HUES6 (cell line): ENCODE data around the gene TH.
"Not testable (repeated sequence)": the region's sequence is repeated elsewhere in the genome, so short reads cannot be mapped to it uniquely, and the experiment has no call there.

Experiments used
- H3K27ac ChIP-seq: 2 replicates; pipeline ENCODE4 v1.7.0; 2013; ENCODE audit warnings: low read depth, mild to moderate bottlenecking, low read length, inconsistent platforms
- H3K27me3 ChIP-seq: 2 replicates; pipeline ENCODE4 v1.6.1; 2013; ENCODE audit warnings: low read length; ENCODE audit not compliant: control insufficient read depth, insufficient read depth
- H3K36me3 ChIP-seq: 2 replicates; pipeline ENCODE4 v1.6.1; 2013; ENCODE audit warnings: low read length; ENCODE audit not compliant: control insufficient read depth, insufficient read depth
- H3K4me1 ChIP-seq: 2 replicates; pipeline ENCODE4 v1.6.1; 2013; ENCODE audit warnings: low read length; ENCODE audit not compliant: control insufficient read depth, insufficient read depth
- H3K4me3 ChIP-seq: 2 replicates; pipeline ENCODE4 v1.5.1; 2013; ENCODE audit warnings: low read depth, low read length
- H3K9ac ChIP-seq: one replicate; pipeline ENCODE4 v1.6.1; 2013; ENCODE audit warnings: mild to moderate bottlenecking, low read length
- H3K9me3 ChIP-seq: 2 replicates; pipeline ENCODE4 v1.6.1; 2013; ENCODE audit warnings: low read depth, low read length; ENCODE audit not compliant: control insufficient read depth, insufficient read depth

Gene TH

GRCh38 chr11:2131371-2132236 is 40.0 kb downstream of the TH start:
- H3K4me1 ChIP-seq = peaks cover 10% of the 10 kb centered on the region; the same call in 1 of the 2 replicates
- no peaks in the 10 kb centered on the region for H3K9me3 ChIP-seq
- H3K9ac ChIP-seq = no peak overlapping the region
- peaks cover 47% of the 10 kb centered on the region for H3K27me3 ChIP-seq
- H3K27ac ChIP-seq = no peak overlapping the region
- H3K36me3 ChIP-seq = no peaks in the 10 kb centered on the region
- H3K4me3 ChIP-seq = no peak overlapping the region

GRCh38 chr11:2130881-2131352 is 40.7 kb downstream of the TH start:
- Histone ChIP-seq H3K36me3 (no peaks in the 10 kb centered on the region), H3K27me3 (peaks cover 40% of the 10 kb centered on the region), H3K9me3 (no peaks in the 10 kb centered on the region), H3K9ac (no peak overlapping the region), H3K27ac (no peak overlapping the region), H3K4me3 (no peak overlapping the region), H3K4me1 (peaks cover 7% of the 10 kb centered on the region; the same call in 1 of the 2 replicates)

DNA sequence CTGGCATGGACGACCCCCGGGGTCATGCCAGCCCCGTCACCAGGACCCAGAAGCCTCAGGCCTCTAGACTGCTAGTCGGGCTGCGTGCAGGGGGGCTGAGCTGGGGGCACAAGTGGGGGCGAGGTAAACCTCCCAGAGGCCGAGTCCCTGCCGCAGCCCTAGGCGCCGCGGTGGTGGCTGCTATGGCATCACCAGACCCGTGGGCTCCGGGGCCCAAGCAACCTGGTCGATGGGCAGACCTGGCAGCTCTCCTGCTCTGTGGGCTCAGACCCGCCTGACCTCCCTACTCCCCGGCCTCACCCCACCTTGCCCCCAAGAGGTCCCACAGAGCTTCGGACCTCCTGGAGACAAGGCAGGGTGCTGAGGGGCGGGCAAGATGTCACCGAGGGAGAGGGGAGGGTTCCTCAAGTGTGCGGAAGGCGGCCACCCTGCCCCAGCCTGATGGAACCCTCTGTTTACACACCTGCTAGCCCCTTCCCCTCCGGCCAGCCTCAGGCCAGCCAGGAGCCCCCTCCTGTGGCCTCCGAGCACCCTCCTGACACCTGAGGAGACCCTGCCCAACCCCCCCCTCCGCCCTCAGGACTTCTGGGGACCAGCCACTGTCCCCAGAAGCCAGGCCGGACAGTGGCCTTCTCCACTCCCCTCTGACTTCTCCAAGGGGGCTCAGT is 41.8 kb downstream of the TH start:
- peaks cover 7% of the 10 kb centered on the region; the same call in 1 of the 2 replicates for H3K4me1 ChIP-seq
- no peak overlapping the region for H3K27ac ChIP-seq
- no peak overlapping the region for H3K9ac ChIP-seq
- H3K36me3 ChIP-seq = no peaks in the 10 kb centered on the region
- H3K27me3 ChIP-seq = peaks cover 29% of the 10 kb centered on the region
- H3K9me3 ChIP-seq = no peaks in the 10 kb centered on the region
- no peak overlapping the region for H3K4me3 ChIP-seq

DNA sequence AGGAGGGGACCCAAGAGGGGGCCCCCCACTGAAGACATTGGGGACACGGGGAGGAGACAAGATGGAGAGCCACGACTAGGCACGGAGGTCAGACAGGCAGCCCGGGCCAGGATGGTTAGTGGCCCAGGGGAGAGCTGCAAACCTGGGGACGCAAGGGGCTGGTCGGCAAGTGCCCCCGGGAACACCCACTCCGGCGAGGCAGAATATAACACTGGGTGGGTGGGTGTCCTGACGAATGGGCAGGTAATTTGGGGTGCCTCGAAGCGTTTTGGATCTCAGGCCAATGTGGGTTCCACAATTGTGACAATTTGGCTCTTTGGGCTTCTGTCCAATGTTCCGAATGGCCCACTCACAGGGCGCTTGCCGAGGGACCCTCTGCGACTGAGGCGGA is 42.3 kb downstream of the TH start:
- H3K9me3 ChIP-seq = no peaks in the 10 kb centered on the region
- H3K4me1 ChIP-seq = peaks cover 7% of the 10 kb centered on the region; the same call in 1 of the 2 replicates
- no peak overlapping the region for H3K4me3 ChIP-seq
- no peaks in the 10 kb centered on the region for H3K36me3 ChIP-seq
- H3K27ac ChIP-seq = no peak overlapping the region
- no peak overlapping the region for H3K9ac ChIP-seq
- H3K27me3 ChIP-seq = peaks cover 24% of the 10 kb centered on the region

DNA sequence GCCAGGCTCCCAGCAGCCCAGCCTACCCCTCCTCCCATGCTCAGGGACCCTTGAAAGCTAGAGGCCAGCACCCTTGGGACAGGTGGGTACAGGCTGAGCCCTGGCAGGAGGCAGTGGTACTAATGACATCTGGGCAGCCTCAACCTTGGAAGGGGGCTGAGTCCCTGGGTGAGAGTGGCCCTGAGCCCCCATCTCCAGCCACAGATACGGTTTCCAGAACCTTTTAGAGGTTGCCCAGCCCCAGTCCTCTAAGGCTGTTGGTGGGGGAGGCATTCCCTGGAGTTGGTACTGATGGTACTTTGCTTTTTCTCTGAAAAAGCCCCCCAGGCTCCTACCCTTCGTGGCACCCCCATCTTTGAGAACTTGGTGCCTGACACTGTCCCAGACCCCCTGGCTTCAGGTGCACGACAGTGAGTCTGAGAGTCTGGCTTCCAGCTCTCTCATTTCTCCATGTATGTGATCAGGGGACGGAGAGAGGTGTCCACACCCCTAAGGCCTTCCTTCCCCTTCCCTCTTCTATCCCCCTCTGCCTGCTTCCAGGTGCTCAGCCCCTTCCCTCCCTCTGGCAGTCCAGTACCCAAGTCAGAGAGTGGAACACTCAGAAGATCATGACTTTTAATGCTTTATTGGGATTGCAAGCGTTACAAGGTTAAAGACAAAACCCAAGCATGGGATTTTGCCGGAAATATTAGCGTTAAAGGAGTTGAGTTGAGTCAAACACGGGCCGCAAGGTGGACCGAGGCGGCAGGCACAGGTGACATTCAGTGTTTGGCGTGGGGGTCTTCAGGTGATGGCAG is 42.9 kb downstream of the TH start:
- H3K9ac ChIP-seq = no peak overlapping the region
- no peak overlapping the region for H3K4me3 ChIP-seq
- H3K27ac ChIP-seq = no peak overlapping the region
- no peaks in the 10 kb centered on the region for H3K36me3 ChIP-seq
- peaks cover 18% of the 10 kb centered on the region for H3K27me3 ChIP-seq
- peaks cover 7% of the 10 kb centered on the region; the same call in 1 of the 2 replicates for H3K4me1 ChIP-seq
- H3K9me3 ChIP-seq = no peaks in the 10 kb centered on the region

GRCh38 chr11:2128130-2128510 is 43.5 kb downstream of the TH start:
- Histone ChIP-seq H3K27ac (no peak overlapping the region), H3K36me3 (no peaks in the 10 kb centered on the region), H3K27me3 (peaks cover 12% of the 10 kb centered on the region), H3K4me1 (0 out of 2 replicates have a peak, but pooled peaks cover under 1% of the 10 kb centered on the region), H3K4me3 (no peak overlapping the region), H3K9ac (no peak overlapping the region), H3K9me3 (no peaks in the 10 kb centered on the region)

- Histone ChIP-seq H3K27ac (no peak overlapping the region), H3K9ac (no peak overlapping the region), H3K9me3 (no peaks in the 10 kb centered on the region), H3K4me3 (no peak overlapping the region), H3K27me3 (peaks cover 7% of the 10 kb centered on the region), H3K36me3 (no peaks in the 10 kb centered on the region), H3K4me1 (peaks cover 1% of the 10 kb centered on the region; the same call in 1 of the 2 replicates)
Observed at GRCh38 chr11:2127482-2128129, 44.0 kb downstream of the TH start.

- Histone ChIP-seq H3K4me3 (no peak overlapping the region), H3K27me3 (peaks cover 10% of the 10 kb centered on the region), H3K9ac (no peak overlapping the region), H3K9me3 (no peaks in the 10 kb centered on the region), H3K27ac (no peak overlapping the region), H3K36me3 (no peaks in the 10 kb centered on the region), H3K4me1 (peaks cover 9% of the 10 kb centered on the region; the same call in 1 of the 2 replicates)
Observed at GRCh38 chr11:2126520-2127085, 45.0 kb downstream of the TH start.

GRCh38 chr11:2124736-2125484 is 46.7 kb downstream of the TH start:
- not testable (repeated sequence) for H3K36me3 ChIP-seq, H3K9me3 ChIP-seq, H3K9ac ChIP-seq, H3K4me3 ChIP-seq, H3K27ac ChIP-seq
- Histone ChIP-seq H3K27me3 (peaks cover 14% of the 10 kb centered on the region), H3K4me1 (peaks cover 14% of the 10 kb centered on the region; the same call in 1 of the 2 replicates)

DNA sequence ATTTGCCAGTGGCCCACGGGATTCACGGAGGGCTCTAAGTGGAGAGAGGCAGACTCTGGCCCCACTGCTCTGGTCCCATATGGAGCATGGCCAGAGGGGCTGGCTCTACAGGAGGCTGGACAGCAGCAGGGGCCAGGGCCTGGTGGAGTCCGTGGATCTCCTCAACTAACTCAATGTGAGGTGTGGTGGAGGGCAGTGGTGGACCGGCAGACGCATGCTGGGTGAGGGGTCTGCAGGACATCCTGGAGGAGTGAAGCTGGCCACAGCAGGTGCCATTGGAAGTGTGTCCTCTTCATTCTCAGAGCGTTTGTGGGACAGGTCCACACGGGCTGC is 48.0 kb downstream of the TH start:
- peaks cover 14% of the 10 kb centered on the region; the same call in 1 of the 2 replicates for H3K4me1 ChIP-seq
- H3K9ac ChIP-seq = no peak overlapping the region
- H3K27ac ChIP-seq = no peak overlapping the region
- peaks cover 8% of the 10 kb centered on the region for H3K27me3 ChIP-seq
- no peaks in the 10 kb centered on the region for H3K9me3 ChIP-seq
- H3K36me3 ChIP-seq = no peaks in the 10 kb centered on the region
- H3K4me3 ChIP-seq = no peak overlapping the region
